MCF 10A (cell line): ENCODE results near the gene ULK4. TPM values are rescaled to one million over a fixed set of nuclear protein-coding genes. Genes with fewer than 3 reads are reported as not detected.
A peak's percentile ranks its signal among the peaks of the same experiment; 100 is the strongest.

ENCODE experiments used
- BruUV-seq: library from RNA; stranded (reverse); fragments of 400-500 nt; replicated peaks from 2 replicates; lab custom pipeline; 2021; lab: Mats Ljungman, UMichigan
- CTCF ChIA-PET: fragments of 300-600 bp; sonication (Branson Sonifier 250); formaldehyde crosslinking; extraction: SDS; loops from one replicate; lab custom pipeline; 2021; ENCODE audit warnings: antibody characterized with exemption, inconsistent platforms; lab: Yijun Ruan, JAX
- POLR2A ChIA-PET: fragments of 300-600, 350-650 bp; sonication (Branson Sonifier 250); formaldehyde crosslinking; extraction: SDS; loops from one replicate; lab custom pipeline; 2020; ENCODE audit warnings: antibody characterized with exemption, inconsistent platforms; lab: Yijun Ruan, JAX
- DNase-seq: peaks from one replicate; pipeline ENCODE4 v3.0.0-alpha.2; 2018; ENCODE audit not compliant: unreplicated experiment
- H3K27ac Mint-ChIP-seq: one replicate; pipeline ENCODE4 v1.8.0; 2022; ENCODE audit warnings: mild to moderate bottlenecking, low read depth, mixed read lengths; ENCODE audit not compliant: unreplicated experiment
- H3K27me3 Mint-ChIP-seq: one replicate; pipeline ENCODE4 v1.8.0; 2022; ENCODE audit warnings: mixed read lengths; ENCODE audit not compliant: insufficient read depth, unreplicated experiment
- H3K36me3 Mint-ChIP-seq: one replicate; pipeline ENCODE4 v1.8.0; 2022; ENCODE audit warnings: mild to moderate bottlenecking, moderate library complexity, mixed read lengths; ENCODE audit not compliant: insufficient read depth, unreplicated experiment
- H3K4me1 Mint-ChIP-seq: one replicate; pipeline ENCODE4 v1.8.0; 2022; ENCODE audit warnings: mixed read lengths; ENCODE audit not compliant: insufficient read depth, unreplicated experiment
- H3K4me3 Mint-ChIP-seq: one replicate; pipeline ENCODE4 v1.8.0; 2022; ENCODE audit warnings: mild to moderate bottlenecking, moderate library complexity, mixed read lengths; ENCODE audit not compliant: unreplicated experiment
- H3K9me3 Mint-ChIP-seq: one replicate; pipeline ENCODE4 v1.8.0; 2022; ENCODE audit warnings: mixed read lengths; ENCODE audit not compliant: unreplicated experiment
- CTCF ChIP-seq: fragments of 200-600 bp; IDR thresholded peaks from one replicate; pipeline ENCODE4 v1.8.0; 2022; ENCODE audit warnings: antibody characterized with exemption, mild to moderate bottlenecking; ENCODE audit not compliant: unreplicated experiment
- intact Hi-C: fragments of 100-400 bp; cut with micrococcal nuclease; formaldehyde crosslinking; loops from 2 replicates; pipeline ENCODE4 v1.14.1; 2022
- total RNA-seq: library from RNA; stranded (reverse); gene quantifications from 2 replicates; pipeline ENCODE4 v1.2.3, GENCODE V29; 2022

The ULK4 gene
- total RNA-seq, 1 experiment from 2014 or later = 7.8 TPM

GRCh38 chr3:41243183-41243582 lies 718.7 kb downstream of the ULK4 start:
- Mint-ChIP-seq H3K27me3 (no peaks in the 10 kb centered on the region), H3K9me3 (no peaks in the 10 kb centered on the region), H3K4me3 (no peak overlapping the region), H3K36me3 (peaks cover 71% of the 10 kb centered on the region), H3K4me1 (no peaks in the 10 kb centered on the region), H3K27ac (peak overlapping the region; percentile 65)
- ChIA-PET CTCF (no interaction called here), POLR2A (interaction anchor here (0.6 kb wide), 1 partner anchor 1598 kb away, joined by 3 read pairs; no protein-coding TSS in a partner anchor)
- no TSS peak for BruUV-seq
- TF ChIP-seq CTCF = no peak
- no peak for DNase-seq
- intact Hi-C loops = no loop called here

- Mint-ChIP-seq H3K27me3 (no peaks in the 10 kb centered on the region), H3K4me3 (no peak overlapping the region), H3K36me3 (peaks cover 83% of the 10 kb centered on the region), H3K27ac (no peak overlapping the region), H3K4me1 (no peaks in the 10 kb centered on the region), H3K9me3 (no peaks in the 10 kb centered on the region)
- no TSS peak for BruUV-seq
- POLR2A ChIA-PET = interaction anchor here (1.3 kb wide), 1 partner anchor 21 kb away, joined by 4 read pairs; no protein-coding TSS in a partner anchor
- CTCF ChIA-PET = no interaction called here
- intact Hi-C loops = no loop called here
- no peak for TF ChIP-seq CTCF
- DNase-seq = no peak
Measured at GRCh38 chr3:41241800-41242571, 719.9 kb downstream of the ULK4 start.

GRCh38 chr3:41241161-41241560 lies 720.7 kb downstream of the ULK4 start:
- H3K4me1 Mint-ChIP-seq = no peaks in the 10 kb centered on the region
- H3K27ac Mint-ChIP-seq = no peak overlapping the region
- CTCF ChIA-PET = no interaction called here
- no TSS peak for BruUV-seq
- TF ChIP-seq CTCF = no peak
- no peaks in the 10 kb centered on the region for H3K27me3 Mint-ChIP-seq
- no peak for DNase-seq
- POLR2A ChIA-PET = interaction anchor here (0.6 to 1.3 kb wide), 2 partner anchors 21 to 784 kb away, joined by 3 to 4 read pairs; no protein-coding TSS in a partner anchor
- no peaks in the 10 kb centered on the region for H3K9me3 Mint-ChIP-seq
- H3K4me3 Mint-ChIP-seq = no peak overlapping the region
- peaks cover 91% of the 10 kb centered on the region for H3K36me3 Mint-ChIP-seq
- intact Hi-C loops = no loop called here

GRCh38 chr3:41239587-41239986 lies 722.3 kb downstream of the ULK4 start:
- no peak overlapping the region for H3K4me3 Mint-ChIP-seq
- ChIA-PET POLR2A (interaction anchor here (0.6 kb wide), 1 partner anchor 40 kb away, joined by 3 read pairs; the partner anchor contains the start of gene CTNNB1), CTCF (interaction anchor here (1.5 kb wide), 1 partner anchor 655 kb away, joined by 4 read pairs; no protein-coding TSS in a partner anchor)
- no peak for DNase-seq
- H3K27ac Mint-ChIP-seq = no peak overlapping the region
- peaks cover 7% of the 10 kb centered on the region for H3K4me1 Mint-ChIP-seq
- H3K36me3 Mint-ChIP-seq = peaks cover 100% of the 10 kb centered on the region
- TF ChIP-seq CTCF = no peak
- no peaks in the 10 kb centered on the region for H3K27me3 Mint-ChIP-seq
- no peaks in the 10 kb centered on the region for H3K9me3 Mint-ChIP-seq
- BruUV-seq = no TSS peak
- intact Hi-C loops = no loop called here
